Measurements from ENCODE around the gene B4GAT1. TPM values are rescaled to one million over a fixed set of nuclear protein-coding genes. Genes with fewer than 3 reads are reported as not detected.

B4GAT1 gene
- total RNA-seq, 1 donor from 2014 or later = 20.4 TPM

- no peak for TF ChIP-seq CTCF (IDR thresholded peaks at IDR 0.05; ENCODE audit: insufficient read depth, low read length, poor library complexity, severe bottlenecking)
- no peak overlapping the region for H3K4me3 ChIP-seq (ENCODE audit: low read depth, low read length)
- H3K36me3 ChIP-seq (ENCODE audit: control insufficient read depth, insufficient read depth, low read length) = peaks cover 3% of the 10 kb centered on the region
- no peak for DNase-seq (ENCODE audit: low read depth)
- H3K27me3 ChIP-seq (ENCODE audit: control insufficient read depth, insufficient read depth, low read length) = no peaks in the 10 kb centered on the region
Measured at GRCh38 chr11:66340596-66341501, 6.6 kb downstream of the B4GAT1 start.

GRCh38 chr11:66339686-66340483 lies 7.5 kb downstream of the B4GAT1 start:
- H3K27me3 ChIP-seq (ENCODE audit: control insufficient read depth, insufficient read depth, low read length) = no peaks in the 10 kb centered on the region
- no peak for TF ChIP-seq CTCF (IDR thresholded peaks at IDR 0.05; ENCODE audit: insufficient read depth, low read length, poor library complexity, severe bottlenecking)
- H3K36me3 ChIP-seq (ENCODE audit: control insufficient read depth, insufficient read depth, low read length) = peaks cover 3% of the 10 kb centered on the region
- DNase-seq (ENCODE audit: low read depth) = no peak
- no peak overlapping the region for H3K4me3 ChIP-seq (ENCODE audit: low read depth, low read length)

GRCh38 chr11:66339162-66339675 lies 8.2 kb downstream of the B4GAT1 start:
- no peak for DNase-seq (ENCODE audit: low read depth)
- H3K27me3 ChIP-seq (ENCODE audit: control insufficient read depth, insufficient read depth, low read length) = no peaks in the 10 kb centered on the region
- H3K4me3 ChIP-seq (ENCODE audit: low read depth, low read length) = no peak overlapping the region
- TF ChIP-seq CTCF (IDR thresholded peaks at IDR 0.05; ENCODE audit: insufficient read depth, low read length, poor library complexity, severe bottlenecking) = no peak
- H3K36me3 ChIP-seq (ENCODE audit: control insufficient read depth, insufficient read depth, low read length) = peaks cover 3% of the 10 kb centered on the region

- no peak overlapping the region for H3K4me3 ChIP-seq (ENCODE audit: low read depth, low read length)
- TF ChIP-seq CTCF (IDR thresholded peaks at IDR 0.05; ENCODE audit: insufficient read depth, low read length, poor library complexity, severe bottlenecking) = no peak
- DNase-seq (ENCODE audit: low read depth) = no peak
- H3K36me3 ChIP-seq (ENCODE audit: control insufficient read depth, insufficient read depth, low read length) = peaks cover 3% of the 10 kb centered on the region
- no peaks in the 10 kb centered on the region for H3K27me3 ChIP-seq (ENCODE audit: control insufficient read depth, insufficient read depth, low read length)
Measured at GRCh38 chr11:66338276-66339161, 8.9 kb downstream of the B4GAT1 start.

- DNase-seq (ENCODE audit: low read depth) = no peak
- no peak overlapping the region for H3K4me3 ChIP-seq (ENCODE audit: low read depth, low read length)
- TF ChIP-seq CTCF (IDR thresholded peaks at IDR 0.05; ENCODE audit: insufficient read depth, low read length, poor library complexity, severe bottlenecking) = peak; percentile 2
- no peaks in the 10 kb centered on the region for H3K27me3 ChIP-seq (ENCODE audit: control insufficient read depth, insufficient read depth, low read length)
- peaks cover 3% of the 10 kb centered on the region for H3K36me3 ChIP-seq (ENCODE audit: control insufficient read depth, insufficient read depth, low read length)
Measured at GRCh38 chr11:66337103-66337899, 10.1 kb downstream of the B4GAT1 start.
